ENCODE results near the gene FGF22.

FGF22 gene

GRCh38 chr19:644363-644762, 4.7 kb downstream of the FGF22 start:
- no peak for DNase-seq (ENCODE audit: low spot score)

DNA sequence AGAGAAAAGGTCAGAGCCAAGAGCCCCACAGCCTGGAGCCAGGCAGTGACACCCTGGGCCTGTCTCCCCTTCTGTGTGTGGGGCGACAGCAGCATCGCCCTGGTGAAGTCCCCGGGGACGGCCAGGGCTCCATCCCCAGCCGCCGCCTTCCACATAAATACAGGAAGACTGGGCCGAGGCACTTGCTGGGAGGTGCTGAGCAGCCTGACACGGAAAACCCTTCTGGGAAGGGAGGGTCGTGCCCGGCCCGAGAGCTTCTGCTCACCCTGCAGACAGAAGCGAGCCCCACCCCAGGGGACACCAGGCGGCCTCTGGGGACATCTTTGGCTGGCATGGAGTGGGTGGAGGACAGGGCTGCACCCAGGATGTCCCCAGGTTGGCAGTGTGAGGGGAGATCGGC, 5.1 kb downstream of the FGF22 start:
- DNase-seq (ENCODE audit: low spot score): no peak

GRCh38 chr19:645912-646778, 6.5 kb downstream of the FGF22 start:
- no peak for DNase-seq (ENCODE audit: low spot score)

GRCh38 chr19:646779-647565, 7.3 kb downstream of the FGF22 start:
- DNase-seq (ENCODE audit: low spot score): peak; percentile 13

GRCh38 chr19:647566-648284, 8.0 kb downstream of the FGF22 start:
- DNase-seq (ENCODE audit: low spot score): peak; percentile 14

DNA sequence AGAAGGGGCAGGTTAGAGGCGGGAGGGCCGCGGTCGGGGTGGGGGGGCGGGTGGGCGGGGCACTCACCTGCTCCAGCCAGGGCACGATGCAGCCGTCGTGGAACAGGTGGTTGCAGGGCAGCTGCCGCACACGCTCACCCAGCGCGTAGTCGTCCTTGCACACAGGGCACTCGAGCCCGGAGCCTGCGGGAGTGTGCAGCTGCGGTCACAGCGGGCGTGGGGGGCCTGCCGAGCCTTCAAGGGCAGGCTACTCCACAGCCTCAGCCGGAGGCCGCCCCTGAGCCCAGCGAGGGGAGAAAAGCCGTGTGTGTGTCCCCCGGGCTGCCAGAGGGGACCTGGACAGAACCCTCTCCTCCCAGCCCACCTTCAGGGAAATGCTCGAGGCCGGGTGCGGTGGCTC, 8.6 kb downstream of the FGF22 start:
- DNase-seq (ENCODE audit: low spot score): peak; percentile 24

DNA sequence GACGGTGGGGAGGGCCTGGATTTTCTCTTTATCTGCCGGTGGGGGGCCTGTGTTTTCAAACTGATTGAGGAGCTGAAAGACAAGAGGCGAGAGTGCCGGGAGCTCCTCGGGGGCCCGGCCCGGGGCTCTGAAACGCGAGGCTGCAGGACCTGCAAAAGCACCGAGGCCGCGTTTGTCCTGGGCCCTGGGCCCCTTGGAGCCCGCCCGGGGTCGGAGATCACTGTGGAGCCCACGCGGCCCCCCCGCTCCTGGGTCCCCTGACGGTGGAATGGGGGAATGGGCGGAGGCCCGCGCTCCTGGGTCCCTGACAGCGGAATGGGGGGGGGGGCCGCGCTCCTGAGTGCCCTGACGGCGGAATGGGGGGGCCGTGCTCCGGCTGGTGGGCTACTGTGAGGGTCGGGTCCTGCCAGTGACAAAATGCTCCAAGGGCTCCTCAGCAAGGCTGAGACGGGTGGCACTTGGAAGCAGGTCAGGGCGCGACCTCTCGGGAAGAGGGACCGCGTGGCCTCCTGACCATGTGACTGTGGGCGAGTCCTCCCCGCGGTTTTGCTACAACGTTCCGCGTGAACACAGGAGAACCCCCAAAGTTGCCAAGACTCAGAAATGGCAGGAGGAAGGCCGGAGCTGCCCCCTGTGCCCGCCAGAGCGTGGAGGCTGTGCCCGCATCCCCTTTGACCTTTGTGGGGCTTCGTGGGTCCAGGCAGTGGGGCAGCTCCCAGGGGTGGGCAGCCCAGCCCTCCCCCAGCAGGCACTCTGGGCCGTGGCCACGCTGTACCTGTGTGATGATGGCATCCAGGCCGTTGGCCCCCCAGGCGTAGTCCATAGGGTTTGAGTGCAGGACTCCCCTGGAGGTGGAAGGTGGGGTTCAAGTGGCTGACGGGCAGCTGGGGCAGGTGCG, 9.5 kb downstream of the FGF22 start:
- peak; percentile 29 for DNase-seq (ENCODE audit: low spot score)

- peak; percentile 6 for DNase-seq (ENCODE audit: low spot score)
Measured at GRCh38 chr19:650121-650520, 10.4 kb downstream of the FGF22 start.

DNA sequence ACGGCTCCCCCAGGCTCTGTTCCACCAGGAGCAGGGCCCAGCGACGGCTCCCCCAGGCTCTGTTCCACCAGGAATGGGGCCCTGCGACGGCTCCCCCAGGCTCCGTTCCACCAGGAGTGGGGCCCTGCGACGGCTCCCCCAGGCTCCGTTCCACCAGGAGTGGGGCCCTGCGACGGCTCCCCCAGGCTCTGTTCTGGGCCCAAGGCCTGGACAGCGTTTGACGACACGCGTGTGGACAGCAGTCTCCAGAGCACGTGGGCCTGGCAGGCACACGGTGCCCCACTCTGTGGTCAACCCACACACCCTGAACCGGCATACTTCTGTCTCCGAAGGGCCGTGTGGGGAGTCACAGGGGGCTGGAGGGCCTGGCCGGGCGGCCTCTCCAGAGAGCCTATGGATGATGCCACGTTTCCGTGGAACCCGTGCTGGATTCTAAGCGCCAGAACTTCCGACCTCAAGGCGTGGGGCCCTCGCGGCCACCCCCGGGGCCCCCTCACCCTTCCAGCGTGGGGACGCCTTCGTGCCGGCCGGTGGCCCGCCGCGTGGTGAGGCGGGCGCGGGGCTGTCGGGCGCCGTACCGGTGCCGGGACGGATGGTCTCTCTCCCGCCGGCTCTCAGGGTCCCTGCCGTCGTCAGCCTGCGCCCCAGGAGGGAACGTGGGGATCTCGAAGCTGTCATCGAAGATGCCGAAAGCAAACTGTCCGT, 11.6 kb downstream of the FGF22 start:
- no peak for DNase-seq (ENCODE audit: low spot score)

DNA sequence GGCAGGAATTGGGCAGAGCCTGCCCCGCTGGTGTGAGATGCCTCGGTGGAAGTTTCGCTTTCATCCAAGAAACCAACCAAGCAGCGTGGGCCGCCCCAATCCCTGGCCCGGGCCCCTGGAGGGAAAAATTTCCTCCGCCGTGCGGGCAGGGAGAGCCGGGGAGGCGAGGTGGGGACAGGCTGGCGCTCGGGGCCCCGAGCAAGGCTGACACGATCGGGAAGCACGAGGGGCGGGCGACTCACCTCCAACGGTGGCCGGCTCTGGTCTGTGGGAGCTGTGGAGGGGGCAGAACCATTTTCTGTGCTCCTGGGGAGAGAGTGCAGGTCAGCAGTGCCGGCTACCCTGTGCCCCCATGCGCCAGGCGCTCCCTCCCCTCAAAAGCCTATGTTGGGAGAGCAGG, 12.3 kb downstream of the FGF22 start:
- no peak for DNase-seq (ENCODE audit: low spot score)

- DNase-seq (ENCODE audit: low spot score): no peak
Measured at GRCh38 chr19:652467-653389, 13.0 kb downstream of the FGF22 start.

- no peak for DNase-seq (ENCODE audit: low spot score)
Measured at GRCh38 chr19:653425-653824, 13.7 kb downstream of the FGF22 start.

- DNase-seq (ENCODE audit: low spot score): no peak
Measured at GRCh38 chr19:655691-656090, 16.0 kb downstream of the FGF22 start.

DNA sequence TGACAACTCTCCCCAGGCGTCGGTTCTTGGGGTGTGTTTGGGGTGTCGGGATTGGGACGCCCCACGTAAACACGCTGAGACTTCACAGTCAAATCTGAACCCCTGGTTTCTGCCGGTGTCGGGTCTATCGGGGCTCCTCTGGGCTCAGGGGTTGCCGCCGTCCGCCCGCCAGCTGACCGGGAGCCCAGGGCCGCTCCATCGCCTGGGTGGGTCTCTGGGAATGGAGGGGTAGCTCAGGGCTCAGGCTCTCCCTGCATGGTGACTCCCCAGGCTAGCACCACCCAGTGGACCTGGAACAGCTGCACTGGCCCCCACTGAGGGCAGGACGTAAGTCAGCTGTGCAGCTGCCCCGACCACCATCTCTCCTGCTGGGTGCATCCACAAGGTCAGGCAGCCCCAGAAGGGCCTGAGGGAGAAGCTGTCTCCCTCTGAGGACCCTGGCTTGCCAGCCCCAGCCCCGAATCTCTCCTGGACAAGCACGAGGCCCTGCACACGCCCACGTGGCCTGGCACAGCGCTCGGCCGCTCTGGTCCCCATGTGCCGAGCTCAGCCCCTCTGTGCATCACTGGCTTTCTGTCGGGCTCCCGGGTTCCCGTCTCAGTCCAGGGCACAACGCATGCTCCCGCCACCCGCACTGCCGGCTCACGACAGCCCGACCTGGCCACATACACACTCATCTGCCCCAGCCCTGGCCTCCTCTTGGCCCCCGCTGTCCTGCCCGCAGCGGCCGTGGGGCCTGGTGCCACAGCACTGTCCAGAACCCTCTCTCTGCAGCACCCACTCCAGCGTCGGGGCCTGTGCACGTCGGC, 17.3 kb downstream of the FGF22 start:
- DNase-seq (ENCODE audit: low spot score): no peak

DNA sequence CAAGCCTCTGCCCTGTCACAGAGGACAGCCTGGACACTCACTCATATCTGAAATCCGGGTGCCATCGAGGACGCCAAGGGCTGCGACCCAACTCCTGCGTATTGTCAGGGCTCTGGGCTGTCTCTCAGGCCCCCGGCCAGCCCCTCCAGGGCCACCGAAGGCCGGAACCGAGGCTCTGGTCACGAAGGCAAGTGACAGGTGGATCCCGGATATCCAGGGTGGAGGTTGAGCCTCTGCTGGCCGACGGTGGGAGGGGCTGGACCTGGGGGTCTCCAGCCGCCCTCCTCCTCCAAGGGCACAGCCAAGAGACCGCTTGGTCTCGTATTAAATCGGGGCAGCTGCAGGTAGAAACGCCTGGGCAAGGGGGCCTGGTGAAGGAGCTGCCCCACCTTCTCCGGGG, 17.9 kb downstream of the FGF22 start:
- no peak for DNase-seq (ENCODE audit: low spot score)

DNA sequence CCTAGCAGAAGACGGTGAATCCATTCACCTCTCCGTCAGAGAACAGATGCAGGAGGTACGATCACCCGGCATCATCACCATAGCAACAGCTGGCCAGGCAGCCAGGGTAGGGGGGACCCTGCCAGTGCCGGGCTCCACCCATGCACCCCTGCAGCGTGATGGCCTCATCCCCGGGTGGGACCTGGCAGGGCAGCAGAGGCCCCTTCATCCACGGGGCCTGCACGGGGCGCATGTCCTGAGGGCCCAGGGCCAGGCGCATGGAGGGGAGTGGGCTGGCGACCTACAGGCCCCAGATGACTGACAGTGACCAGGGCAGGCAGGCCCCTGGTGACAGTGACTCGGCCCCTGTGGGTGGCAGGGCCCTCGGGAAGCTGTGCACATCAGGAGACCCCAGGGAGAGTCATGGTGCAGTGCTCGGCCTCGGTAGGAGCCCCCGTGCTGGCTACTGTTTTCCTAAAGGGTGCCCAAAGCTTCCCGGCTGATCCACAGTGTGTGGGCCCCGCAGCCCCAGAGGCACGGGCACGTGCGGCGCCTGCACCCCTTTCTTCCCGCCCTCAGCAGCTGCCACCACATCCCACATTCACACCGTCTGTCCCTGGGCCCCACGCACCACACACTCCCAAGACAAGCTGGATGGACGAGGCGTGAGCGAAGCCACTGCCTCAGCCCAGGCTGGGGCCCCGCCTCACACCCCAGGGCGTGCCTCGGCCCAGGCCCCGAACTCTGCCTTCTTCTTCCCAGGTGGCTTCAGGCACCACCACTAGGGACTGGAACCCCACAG, 18.6 kb downstream of the FGF22 start:
- no peak for DNase-seq (ENCODE audit: low spot score)

DNA sequence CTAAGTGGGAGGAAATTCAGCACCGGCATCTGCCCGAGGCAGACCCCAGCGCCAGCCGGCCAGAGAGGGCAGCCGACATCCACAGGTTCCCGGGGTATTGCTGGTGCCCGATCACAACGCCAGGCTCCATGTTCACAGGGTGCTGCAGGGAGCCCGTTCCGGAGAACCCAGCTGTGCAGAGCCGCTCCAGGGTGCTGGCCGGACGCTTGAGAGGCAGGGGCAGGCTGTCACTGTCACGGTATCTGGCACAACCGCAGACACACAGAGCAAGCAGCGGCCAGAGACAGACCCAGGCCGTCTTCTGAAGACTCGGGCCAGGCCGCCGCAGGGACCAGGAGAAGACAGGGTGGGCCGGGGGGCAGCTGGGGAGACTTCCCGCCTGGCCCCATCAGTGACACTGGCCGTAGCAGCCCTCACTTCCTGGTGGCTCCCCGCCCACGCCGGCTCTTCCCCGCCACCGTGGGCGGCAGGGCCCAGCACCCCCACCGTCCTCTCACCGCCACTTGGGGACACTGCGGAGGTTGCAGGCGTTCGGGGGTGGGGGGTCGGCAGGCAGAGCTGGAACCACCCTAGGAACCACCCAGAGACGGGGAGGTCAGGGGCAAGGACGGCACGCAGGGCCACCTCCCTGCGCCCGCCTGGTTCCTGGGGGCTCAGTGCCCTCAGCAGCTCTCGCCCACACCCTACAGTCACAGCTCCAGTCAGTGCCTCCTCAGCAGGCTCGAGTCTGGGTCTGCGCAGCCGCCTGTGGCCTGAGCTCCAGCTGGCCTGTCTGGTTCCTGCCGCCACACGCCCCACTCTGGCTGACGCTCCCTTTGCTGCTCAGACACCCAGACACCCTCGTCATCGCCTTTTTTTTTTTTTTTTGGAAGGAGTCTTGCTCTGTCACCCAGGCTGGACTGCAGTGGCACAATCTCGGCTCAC, 19.5 kb downstream of the FGF22 start:
- no peak for DNase-seq (ENCODE audit: low spot score)
